ENCODE measurements around the gene KCNK10.

KCNK10 gene

DNA sequence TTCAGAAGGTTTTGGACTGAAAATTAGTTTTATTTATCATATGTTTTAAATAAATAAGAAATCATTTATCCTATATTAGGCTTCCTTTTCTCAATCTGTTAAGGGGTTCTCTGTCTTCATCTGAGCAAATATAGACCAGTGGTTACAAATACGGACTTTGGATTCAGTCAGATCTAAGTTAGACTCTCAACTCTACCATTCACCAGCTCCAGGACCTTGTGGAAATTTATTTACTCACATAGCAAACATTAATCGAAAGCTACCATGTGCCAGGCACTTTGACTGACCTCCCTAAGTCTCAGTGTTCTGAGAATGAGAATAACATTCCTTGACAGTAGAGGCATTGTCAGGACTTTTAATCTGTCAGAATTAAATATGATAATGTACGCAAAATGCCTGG, 22.3 kb downstream of the KCNK10 start:
- no peaks in the 10 kb centered on the region for H3K9me2 ChIP-seq (replicated peaks; ENCODE audit: low read depth, low read length)
- no peaks in the 10 kb centered on the region for H3F3A ChIP-seq (ENCODE audit: low read depth)
- H3K27me3 ChIP-seq (ENCODE audit: insufficient read depth, low read length, poor library complexity, severe bottlenecking), result no peaks in the 10 kb centered on the region
- H3K9ac ChIP-seq (ENCODE audit: low read depth, low read length, poor library complexity, severe bottlenecking), result no peak overlapping the region
- TF ChIP-seq EZH2phosphoT487 (IDR thresholded peaks at IDR 0.05; ENCODE audit: borderline replicate concordance), result no peak
- TF ChIP-seq, protein P1, sequence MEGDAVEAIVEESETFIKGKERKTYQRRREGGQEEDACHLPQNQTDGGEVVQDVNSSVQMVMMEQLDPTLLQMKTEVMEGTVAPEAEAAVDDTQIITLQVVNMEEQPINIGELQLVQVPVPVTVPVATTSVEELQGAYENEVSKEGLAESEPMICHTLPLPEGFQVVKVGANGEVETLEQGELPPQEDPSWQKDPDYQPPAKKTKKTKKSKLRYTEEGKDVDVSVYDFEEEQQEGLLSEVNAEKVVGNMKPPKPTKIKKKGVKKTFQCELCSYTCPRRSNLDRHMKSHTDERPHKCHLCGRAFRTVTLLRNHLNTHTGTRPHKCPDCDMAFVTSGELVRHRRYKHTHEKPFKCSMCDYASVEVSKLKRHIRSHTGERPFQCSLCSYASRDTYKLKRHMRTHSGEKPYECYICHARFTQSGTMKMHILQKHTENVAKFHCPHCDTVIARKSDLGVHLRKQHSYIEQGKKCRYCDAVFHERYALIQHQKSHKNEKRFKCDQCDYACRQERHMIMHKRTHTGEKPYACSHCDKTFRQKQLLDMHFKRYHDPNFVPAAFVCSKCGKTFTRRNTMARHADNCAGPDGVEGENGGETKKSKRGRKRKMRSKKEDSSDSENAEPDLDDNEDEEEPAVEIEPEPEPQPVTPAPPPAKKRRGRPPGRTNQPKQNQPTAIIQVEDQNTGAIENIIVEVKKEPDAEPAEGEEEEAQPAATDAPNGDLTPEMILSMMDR (conservative IDR thresholded peaks at IDR 0.05; ENCODE audit: low read length), result no peak
- H3K4me2 ChIP-seq (ENCODE audit: low read depth, low read length, poor library complexity, severe bottlenecking), result no peak overlapping the region
- no peak overlapping the region for H3K4me3 ChIP-seq (ENCODE audit: low read length, poor library complexity, severe bottlenecking)
- no peak overlapping the region for H2AFZ ChIP-seq (ENCODE audit: low read length)
- H3K4me1 ChIP-seq (ENCODE audit: insufficient read depth, low read length, poor library complexity, severe bottlenecking), result no peaks in the 10 kb centered on the region
- H3K79me2 ChIP-seq (ENCODE audit: insufficient read depth, low read length), result no peaks in the 10 kb centered on the region
- no peaks in the 10 kb centered on the region for H3K9me3 ChIP-seq (ENCODE audit: insufficient read depth, low read depth, low read length)
- H3K36me3 ChIP-seq (ENCODE audit: insufficient read depth, low read length), result no peaks in the 10 kb centered on the region
- H4K20me1 ChIP-seq (ENCODE audit: insufficient read depth, low read length, poor library complexity, severe bottlenecking), result no peaks in the 10 kb centered on the region

DNA sequence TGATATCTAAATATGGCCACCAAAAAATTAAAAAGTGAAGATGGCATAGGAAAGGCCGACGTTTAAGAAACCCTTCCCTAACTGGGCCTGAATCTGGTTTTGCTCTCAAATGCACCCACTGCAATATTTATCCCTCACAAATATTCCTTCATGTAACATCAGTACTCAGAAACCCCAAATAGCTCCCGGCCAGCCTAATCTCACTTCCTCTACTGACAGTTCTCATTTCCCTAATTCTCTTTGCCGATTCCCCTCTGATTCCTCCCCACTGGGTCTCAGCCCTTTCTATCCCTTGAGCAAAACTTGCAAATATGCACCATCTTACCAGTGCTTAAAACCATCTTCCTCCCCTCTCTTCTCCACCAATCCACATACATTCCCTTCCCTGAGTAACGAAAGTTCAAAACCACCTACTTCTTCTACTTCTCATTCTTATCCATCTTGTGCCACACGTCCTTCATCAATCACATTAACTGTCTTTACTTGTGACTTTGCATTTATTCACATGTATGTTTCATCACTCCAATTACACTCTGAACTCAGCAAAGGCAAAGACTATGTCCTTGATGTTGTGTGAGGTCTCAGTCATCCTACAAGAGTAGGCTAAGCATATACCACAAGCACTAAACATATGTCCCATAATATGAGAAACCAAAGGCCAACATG, 23.1 kb downstream of the KCNK10 start:
- Histone ChIP-seq H3K9me3 (ENCODE audit: insufficient read depth, low read depth, low read length) (no peaks in the 10 kb centered on the region), H3K9ac (ENCODE audit: low read depth, low read length, poor library complexity, severe bottlenecking) (no peak overlapping the region), H3K9me2 (replicated peaks; ENCODE audit: low read depth, low read length) (no peaks in the 10 kb centered on the region), H3K79me2 (ENCODE audit: insufficient read depth, low read length) (no peaks in the 10 kb centered on the region), H3K4me2 (ENCODE audit: low read depth, low read length, poor library complexity, severe bottlenecking) (no peak overlapping the region), H2AFZ (ENCODE audit: low read length) (no peak overlapping the region), H3K4me1 (ENCODE audit: insufficient read depth, low read length, poor library complexity, severe bottlenecking) (no peaks in the 10 kb centered on the region), H3K4me3 (ENCODE audit: low read length, poor library complexity, severe bottlenecking) (no peak overlapping the region), H3K27me3 (ENCODE audit: insufficient read depth, low read length, poor library complexity, severe bottlenecking) (no peaks in the 10 kb centered on the region), H3F3A (ENCODE audit: low read depth) (no peaks in the 10 kb centered on the region), H4K20me1 (ENCODE audit: insufficient read depth, low read length, poor library complexity, severe bottlenecking) (no peaks in the 10 kb centered on the region), H3K36me3 (ENCODE audit: insufficient read depth, low read length) (no peaks in the 10 kb centered on the region)
- TF ChIP-seq EZH2phosphoT487 (IDR thresholded peaks at IDR 0.05; ENCODE audit: borderline replicate concordance), result no peak
- TF ChIP-seq, protein P1 (conservative IDR thresholded peaks at IDR 0.05; ENCODE audit: low read length), result no peak

DNA sequence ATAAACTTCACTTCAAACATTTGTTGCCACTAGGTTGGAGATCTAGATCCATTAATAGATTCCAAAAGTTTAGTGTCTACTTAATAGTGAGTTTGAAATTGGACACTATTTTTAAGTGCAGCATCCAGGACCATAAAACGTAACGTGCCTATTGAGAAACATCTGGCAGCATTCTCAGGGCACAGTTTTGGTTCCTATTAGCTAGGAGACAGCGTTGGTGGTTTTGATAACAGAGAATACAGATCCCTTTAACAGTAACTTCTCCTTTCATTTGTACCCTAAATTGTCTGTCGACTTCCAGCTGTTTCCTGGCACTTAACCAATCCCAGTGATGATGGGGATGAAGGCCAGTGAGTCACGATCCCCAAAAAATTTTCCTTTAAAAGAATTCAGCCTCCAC, 25.8 kb downstream of the KCNK10 start:
- Histone ChIP-seq H4K20me1 (ENCODE audit: insufficient read depth, low read length, poor library complexity, severe bottlenecking) (no peaks in the 10 kb centered on the region), H3K27me3 (ENCODE audit: insufficient read depth, low read length, poor library complexity, severe bottlenecking) (no peaks in the 10 kb centered on the region)

More for the DNA sequence above, 25.8 kb downstream of the KCNK10 start:
- H3K4me3 ChIP-seq (ENCODE audit: low read length, poor library complexity, severe bottlenecking), result no peak overlapping the region
- no peaks in the 10 kb centered on the region for H3K4me1 ChIP-seq (ENCODE audit: insufficient read depth, low read length, poor library complexity, severe bottlenecking)
- H3K4me2 ChIP-seq (ENCODE audit: low read depth, low read length, poor library complexity, severe bottlenecking), result no peak overlapping the region
- no peaks in the 10 kb centered on the region for H3K36me3 ChIP-seq (ENCODE audit: insufficient read depth, low read length)
- H3F3A ChIP-seq (ENCODE audit: low read depth), result no peaks in the 10 kb centered on the region
- H3K79me2 ChIP-seq (ENCODE audit: insufficient read depth, low read length), result no peaks in the 10 kb centered on the region
- H3K9me3 ChIP-seq (ENCODE audit: insufficient read depth, low read depth, low read length), result no peaks in the 10 kb centered on the region
- no peak overlapping the region for H2AFZ ChIP-seq (ENCODE audit: low read length)
- no peaks in the 10 kb centered on the region for H3K9me2 ChIP-seq (replicated peaks; ENCODE audit: low read depth, low read length)
- no peak overlapping the region for H3K9ac ChIP-seq (ENCODE audit: low read depth, low read length, poor library complexity, severe bottlenecking)
- TF ChIP-seq, protein P1 (conservative IDR thresholded peaks at IDR 0.05; ENCODE audit: low read length), result no peak
- TF ChIP-seq EZH2phosphoT487 (IDR thresholded peaks at IDR 0.05; ENCODE audit: borderline replicate concordance), result no peak
